ENCODE data around the gene MYMK.
"Not testable (repeated sequence)": the region's sequence is repeated elsewhere in the genome, so short reads cannot be mapped to it uniquely, and the experiment has no call there.

The MYMK gene, protein sequence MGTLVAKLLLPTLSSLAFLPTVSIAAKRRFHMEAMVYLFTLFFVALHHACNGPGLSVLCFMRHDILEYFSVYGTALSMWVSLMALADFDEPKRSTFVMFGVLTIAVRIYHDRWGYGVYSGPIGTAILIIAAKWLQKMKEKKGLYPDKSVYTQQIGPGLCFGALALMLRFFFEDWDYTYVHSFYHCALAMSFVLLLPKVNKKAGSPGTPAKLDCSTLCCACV

DNA sequence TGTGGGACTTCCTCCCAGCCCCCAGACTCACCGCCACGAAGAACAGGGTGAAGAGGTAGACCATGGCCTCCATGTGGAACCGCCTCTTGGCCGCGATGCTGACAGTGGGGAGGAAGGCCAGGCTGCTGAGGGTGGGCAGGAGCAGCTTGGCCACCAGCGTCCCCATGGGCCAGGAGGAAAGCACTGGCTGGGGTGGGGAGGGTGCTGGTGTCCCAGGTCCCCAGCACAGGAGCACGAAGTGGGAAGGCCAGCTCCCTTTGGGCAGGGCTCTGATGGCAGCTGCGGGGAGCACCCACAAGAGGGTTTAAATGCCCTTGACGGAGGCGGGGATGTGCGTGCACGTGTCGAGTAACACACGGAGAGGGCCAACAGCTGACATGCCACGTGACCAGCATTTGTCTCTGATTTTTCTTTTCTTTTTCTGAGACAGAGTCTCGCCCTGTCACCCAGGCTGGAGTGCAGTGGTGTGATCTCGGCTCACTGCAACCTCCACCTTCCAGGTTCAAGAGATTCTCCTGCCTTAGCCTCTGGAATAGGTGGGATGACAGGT lies at the start of gene MYMK:
Gene MYMK (minus strand): TSS at position 281 of the 550 bp plus-strand sequence. CDS start 115 bp downstream, at position 166.
- no peak for DNase-seq (ENCODE audit: low read depth in 3 of 3)

DNA sequence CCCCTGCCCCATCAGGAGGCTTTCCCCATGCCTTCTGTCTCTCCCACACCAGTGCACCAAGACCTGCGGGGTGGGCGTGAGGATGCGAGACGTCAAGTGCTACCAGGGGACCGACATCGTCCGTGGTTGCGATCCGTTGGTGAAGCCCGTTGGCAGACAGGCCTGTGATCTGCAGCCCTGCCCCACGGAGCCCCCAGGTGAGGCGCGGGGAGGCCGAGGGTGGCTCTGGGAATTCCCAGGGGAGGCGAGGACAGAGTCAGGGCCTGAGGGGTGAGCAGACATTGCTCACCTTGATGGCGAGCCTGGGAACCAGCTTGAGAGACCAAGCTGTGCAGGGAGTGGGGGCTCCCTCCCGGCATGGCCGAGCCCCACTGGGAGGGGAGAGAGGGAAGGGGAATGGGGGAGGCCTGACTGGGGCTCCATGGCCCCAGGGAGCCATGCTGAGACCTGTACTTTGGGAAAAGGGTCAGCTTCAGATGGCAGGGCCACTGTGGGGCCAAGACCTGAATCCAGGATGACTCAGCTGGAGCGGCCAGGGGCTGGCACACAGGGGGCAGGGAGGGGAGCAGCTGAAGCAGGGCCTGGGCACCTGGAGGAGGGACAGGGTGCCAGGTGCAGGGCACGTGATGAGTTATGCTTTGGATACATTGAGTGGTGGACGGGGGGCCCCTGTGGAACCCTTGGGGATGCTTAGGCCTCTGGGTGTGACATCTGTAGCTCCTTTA lies 49.2 kb upstream of the MYMK start:
- DNase-seq (ENCODE audit: low read depth in 3 of 3), result no peak

DNA sequence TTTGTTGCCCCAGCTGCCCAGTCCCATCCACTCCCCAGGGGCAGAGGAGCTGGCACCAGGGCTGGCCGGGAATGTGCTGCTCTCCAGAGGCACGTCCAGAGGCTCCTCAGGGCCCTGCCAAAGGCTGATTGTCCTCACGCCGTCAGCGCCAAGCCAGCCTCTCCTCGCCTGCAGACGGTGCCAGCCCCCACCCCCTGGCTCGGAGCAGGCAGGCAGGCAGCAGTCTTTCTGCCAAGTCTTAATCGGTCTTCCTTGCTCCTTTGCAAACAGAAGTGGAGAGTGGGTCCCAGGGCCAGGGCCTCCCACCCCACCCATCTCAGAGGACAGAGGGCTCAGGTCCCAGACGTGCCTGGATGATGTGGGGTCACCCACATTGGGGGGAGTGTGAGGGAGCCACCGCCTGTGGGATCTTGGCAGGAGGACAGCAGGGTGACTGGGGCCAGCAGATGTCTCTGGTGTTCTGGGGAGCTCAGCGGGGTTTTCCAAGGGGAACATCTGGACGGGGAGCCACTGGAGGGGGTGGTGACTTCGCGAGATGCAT lies 48.1 kb upstream of the MYMK start:
- DNase-seq (ENCODE audit: low read depth in 3 of 3), result no peak

DNA sequence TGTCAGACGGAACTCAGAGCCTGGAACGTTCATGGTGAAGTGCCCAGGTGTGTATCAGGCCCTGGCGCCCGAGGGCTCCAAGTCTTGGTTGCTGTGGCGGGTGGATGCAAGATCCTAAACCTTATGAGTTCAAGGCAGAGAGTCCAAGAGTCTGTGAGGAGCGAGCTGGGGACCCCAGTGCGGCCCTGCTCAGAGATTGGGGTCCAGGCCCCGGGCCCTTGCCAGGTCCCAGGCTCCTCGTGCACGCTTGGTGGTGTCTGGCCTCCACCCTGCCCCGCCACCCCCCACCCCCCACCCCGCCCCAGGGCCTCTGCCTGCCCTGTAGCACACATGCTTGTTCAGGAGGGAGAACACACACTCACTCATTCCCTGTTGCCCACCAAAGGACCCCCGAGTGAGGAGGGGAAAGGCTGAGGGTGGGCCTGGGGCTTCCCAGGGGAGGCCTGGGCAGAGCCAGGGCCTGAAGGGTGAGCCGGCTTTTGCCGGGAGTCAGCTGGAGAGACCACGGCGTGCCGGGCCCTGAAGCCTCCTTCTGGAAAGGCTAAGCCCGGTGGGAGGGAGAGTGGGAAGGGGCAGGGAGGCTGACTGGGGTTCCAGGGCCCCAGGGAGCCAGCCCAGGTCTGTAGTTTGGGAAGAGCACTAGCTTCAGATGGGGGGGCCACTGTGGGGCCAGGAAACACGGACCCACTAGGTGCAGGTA lies 47.3 kb upstream of the MYMK start:
- DNase-seq (ENCODE audit: low read depth in 3 of 3), result no peak

DNA sequence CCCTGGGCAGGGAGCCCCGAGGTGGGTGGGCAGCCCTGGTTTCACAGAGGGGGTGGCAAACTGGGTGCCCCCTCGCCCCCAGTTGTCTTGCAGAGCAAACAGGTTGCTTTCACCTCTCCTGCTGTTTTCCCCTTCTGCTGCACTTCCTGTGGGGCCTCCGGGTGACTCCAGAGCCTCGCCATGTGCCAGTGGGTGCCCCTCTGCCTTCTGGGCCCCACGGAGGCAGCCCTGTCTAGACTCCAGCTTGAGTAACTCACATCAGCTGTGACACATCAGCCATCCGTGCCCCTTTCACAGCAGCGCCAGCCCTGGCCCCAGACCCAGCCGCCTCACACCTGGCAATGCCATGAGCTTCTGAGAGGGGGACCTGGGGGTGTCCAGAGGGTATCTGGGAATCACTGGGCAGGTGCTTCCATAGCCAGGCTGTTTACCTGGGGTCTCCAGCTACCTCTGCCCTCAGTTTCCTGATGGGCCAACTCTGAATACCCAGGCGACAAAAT lies 46.7 kb upstream of the MYMK start:
- DNase-seq (ENCODE audit: low read depth in 3 of 3), result no peak

DNA sequence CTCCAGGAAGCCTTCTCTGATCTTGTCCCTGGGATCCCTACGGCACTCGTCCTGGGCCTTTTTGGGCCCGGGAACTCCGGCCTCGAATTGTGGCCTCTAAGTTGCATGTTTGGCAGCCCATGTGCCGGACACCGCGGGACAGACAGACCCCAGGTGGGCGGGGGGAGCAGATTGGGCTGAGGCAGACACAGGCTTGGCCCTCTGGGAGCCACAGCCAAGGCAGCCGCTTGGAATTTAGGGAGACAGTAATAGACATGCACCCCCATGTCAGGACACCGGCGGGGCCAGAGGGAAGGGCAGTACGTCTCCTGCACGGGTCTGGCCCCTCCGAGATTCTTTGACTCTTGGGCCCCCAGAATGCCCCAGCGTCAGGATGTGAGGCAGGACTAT lies 45.9 kb upstream of the MYMK start:
- no peak for DNase-seq (ENCODE audit: low read depth in 3 of 3)

DNA sequence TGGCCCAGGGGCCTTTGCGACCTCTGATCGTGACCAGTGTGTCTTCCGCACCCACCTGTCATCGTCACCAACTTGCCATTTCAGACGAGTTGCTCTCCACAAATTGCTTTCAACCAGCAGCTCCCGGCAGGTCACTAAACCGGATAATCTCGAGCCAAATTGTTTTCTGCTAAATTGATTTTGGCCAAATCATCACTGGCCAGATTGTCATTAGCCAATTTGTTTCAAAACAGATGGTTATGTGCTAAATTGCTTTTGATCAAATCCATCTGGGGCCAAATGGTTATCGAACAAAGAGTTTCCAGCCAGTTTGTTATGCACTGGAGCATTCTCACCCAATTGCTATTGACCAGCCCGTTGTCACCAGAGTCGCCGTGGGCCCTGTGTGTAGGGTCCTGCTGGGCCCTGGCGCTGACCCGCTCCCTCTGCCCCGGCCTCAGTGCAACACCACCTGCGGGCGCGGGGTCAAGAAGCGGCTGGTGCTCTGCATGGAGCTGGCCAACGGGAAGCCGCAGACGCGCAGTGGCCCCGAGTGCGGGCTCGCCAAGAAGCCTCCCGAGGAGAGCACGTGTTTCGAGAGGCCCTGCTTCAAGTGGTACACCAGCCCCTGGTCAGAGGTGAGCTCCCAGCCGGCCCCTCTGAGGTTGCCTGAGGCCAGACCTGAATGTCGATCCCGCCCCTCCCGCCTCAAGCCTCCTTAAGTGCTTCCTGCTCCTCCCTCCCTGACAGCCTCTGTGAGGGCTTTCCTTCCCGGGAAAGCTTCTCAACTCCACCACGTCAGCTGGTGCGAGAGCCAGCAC lies 45.3 kb upstream of the MYMK start:
- no peak for DNase-seq (ENCODE audit: low read depth in 3 of 3)

DNA sequence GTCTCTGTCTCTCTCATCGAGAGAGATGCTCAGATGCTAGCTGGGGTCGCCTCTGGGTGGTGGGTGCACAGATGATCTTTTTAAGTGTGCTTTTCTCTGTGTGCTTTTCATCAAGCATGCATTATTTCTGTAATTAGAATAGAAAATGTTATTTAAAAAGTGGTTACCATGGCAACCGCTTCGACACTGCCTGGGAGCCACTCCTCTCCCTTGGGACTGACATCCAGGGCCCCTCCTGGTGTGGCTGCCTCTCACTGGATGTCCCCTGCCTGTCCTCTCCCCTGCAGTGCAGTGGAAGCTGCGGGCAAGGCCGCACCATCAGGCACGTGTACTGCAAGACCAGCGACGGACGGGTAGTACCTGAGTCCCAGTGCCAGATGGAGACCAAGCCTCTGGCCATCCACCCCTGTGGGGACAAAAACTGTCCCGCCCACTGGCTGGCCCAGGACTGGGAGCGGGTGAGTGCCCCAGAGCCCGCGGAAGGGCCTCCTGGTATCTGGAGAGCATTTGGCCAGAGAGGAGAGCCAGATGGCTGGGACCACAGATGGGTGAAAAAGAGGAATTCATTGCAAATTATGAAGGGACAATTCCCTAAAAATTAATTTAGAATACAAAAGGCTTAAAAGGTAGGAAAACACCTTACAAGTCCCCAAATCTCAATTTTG lies 44.5 kb upstream of the MYMK start:
- no peak for DNase-seq (ENCODE audit: low read depth in 3 of 3)

DNA sequence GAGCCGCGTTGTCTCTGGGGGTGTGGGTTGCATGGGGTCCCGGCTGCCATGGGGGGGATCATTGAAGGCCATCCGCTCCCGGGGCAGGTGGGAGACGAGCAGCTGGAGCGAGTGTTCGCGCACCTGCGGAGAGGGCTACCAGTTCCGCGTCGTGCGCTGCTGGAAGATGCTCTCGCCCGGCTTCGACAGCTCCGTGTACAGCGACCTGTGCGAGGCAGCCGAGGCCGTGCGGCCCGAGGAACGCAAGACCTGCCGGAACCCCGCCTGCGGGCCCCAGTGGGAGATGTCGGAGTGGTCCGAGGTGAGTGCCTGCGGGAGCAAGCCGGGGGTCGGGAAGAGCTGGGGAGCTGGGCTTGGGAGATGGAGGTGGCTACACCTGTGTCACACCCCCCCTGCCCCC lies 43.4 kb upstream of the MYMK start:
- no peak for DNase-seq (ENCODE audit: low read depth in 3 of 3)

DNA sequence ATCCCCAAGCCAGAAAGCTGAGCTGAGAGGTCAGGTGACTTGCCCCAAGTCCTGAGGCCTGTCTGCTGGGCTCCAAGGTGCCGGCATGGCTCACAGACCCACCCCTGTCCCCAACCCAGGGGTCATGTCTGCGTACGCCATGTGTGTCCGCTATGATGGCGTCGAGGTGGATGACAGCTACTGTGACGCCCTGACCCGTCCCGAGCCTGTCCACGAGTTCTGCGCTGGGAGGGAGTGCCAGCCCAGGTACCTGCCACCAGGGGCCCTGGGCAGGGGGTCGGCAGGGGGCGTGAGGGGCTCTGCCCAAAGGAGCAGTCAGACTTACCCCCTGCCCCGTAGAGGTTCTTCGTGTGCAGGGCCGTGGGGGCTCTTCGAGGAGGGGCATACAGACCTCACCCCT lies 42.1 kb upstream of the MYMK start:
- DNase-seq (ENCODE audit: low read depth in 3 of 3), result no peak

DNA sequence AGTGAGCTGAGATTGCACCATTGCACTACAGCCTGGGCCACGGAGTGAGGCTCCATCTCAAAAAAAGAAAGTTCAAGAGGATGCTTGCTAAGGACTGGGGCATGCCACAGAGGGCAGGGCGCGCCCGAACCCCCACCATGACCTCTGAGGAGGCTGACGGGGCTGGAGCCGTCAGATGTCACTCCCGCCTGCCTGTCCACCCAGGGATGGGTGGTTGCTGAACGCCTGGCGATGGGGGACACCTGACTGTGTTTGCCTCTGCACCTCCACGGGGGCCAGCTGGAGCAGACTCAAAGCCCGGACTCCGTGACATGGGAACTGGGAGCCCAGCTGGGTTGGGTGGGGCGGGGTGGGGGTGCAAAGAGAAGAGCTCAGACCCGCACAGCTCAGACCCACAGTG lies 41.6 kb upstream of the MYMK start:
- no peak for DNase-seq (ENCODE audit: low read depth in 3 of 3)

DNA sequence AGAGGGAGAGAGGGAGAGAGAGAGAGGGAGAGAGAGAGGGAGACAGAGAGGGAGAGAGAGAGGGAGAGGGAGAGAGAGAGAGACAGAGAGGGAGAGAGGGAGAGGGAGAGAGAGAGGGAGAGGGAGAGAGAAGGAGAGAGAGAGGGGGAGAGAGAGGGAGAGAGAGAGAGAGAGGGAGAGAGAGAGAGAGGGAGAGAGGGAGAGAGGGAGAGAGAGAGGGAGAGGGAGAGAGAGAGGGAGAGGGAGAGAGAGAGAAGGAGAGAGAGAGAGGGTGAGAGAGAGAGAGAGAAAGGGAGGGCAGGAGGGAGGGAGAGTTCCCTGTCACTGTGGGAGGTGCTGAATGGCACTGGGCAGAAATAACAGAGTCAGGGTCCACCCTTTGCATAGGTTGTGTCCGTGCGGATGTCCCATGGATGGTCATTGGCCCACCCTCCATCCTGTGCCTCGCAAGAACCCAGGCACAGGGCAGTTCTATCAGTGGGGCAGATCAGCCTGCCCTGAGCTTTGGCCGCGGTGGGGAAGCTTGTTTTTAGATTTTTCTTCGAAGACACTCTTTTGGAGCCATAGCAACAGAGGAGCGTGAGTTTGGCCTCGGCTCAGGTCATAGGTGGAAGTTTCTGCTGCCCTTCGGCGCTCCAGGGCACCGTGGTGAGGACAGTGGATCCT lies 39.8 kb upstream of the MYMK start:
- no peak for DNase-seq (ENCODE audit: low read depth in 3 of 3)

DNA sequence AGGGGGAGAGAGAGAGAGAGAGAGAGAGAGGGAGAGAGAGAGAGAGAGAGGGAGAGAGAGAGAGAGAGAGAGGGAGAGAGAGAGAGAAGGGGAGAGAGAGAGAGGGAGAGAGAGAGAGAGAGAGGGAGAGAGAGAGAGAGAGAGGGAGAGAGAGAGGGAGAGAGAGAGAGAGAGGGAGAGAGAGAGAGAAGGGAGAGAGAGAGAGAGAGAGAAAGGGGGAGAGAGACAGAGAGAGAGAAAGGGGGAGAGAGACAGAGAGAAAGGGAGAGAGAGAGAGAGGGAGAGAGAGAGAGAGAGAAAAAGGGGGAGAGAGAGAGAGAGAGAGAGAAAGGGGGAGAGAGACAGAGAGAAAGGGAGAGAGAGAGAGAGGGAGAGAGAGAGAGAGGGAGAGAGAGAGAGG lies 39.1 kb upstream of the MYMK start:
- not testable (repeated sequence) for DNase-seq (ENCODE audit: low read depth in 3 of 3)

DNA sequence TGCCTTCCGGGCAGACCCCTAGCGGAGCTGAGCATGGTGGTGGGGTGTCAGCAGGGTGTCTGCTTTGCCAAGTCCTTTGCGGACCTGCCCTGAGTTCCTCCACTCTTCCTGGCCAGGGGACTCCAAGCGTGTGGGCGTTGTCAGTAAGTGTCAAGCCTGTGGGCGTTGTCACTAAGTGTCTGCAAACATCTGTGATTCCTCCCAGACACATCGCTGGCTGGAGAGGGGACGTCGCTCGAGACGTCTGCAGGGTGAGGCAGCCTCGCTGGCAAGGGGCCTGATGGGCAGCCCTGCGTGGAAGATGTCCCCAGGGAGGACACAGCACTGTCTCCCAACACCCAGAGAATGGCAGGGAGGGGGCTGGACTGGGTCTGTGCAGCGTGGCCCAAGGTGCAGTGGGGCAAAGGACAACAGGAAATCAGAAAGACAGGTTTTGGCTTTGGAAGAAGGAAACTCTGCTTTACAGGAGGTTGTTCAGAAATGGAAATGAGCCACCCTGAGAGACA lies 38.6 kb upstream of the MYMK start:
- DNase-seq (ENCODE audit: low read depth in 3 of 3), result no peak

DNA sequence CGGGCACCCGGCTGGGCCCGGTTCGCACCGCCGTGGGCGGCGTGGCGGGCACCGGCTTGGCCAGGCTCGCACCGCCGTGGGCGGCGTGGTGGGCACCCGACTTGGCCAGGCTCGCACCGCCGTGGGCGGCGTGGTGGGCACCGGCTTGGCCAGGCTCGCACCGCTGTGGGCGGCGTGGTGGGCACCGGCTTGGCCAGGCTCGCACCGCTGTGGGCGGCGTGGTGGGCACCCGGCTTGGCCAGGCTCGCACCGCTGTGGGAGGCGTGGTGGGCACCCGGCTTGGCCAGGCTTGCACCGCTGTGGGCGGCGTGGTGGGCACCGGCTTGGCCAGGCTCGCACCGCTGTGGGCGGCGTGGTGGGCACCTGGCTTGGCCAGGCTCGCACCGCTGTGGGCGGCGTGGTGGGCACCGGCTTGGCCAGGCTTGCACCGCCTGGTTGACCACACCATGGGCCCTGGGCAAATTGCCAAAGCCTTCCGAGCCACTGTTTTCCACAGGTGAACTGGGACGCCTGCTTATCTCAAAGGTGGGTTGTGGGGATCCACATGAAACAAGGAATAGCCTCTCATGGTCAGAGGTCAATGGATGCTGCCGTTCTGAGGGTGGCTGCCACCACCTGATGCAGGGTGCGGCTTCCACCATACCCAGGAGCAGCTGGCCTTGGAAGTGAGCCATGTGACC lies 38.0 kb upstream of the MYMK start:
- no peak for DNase-seq (ENCODE audit: low read depth in 3 of 3)

DNA sequence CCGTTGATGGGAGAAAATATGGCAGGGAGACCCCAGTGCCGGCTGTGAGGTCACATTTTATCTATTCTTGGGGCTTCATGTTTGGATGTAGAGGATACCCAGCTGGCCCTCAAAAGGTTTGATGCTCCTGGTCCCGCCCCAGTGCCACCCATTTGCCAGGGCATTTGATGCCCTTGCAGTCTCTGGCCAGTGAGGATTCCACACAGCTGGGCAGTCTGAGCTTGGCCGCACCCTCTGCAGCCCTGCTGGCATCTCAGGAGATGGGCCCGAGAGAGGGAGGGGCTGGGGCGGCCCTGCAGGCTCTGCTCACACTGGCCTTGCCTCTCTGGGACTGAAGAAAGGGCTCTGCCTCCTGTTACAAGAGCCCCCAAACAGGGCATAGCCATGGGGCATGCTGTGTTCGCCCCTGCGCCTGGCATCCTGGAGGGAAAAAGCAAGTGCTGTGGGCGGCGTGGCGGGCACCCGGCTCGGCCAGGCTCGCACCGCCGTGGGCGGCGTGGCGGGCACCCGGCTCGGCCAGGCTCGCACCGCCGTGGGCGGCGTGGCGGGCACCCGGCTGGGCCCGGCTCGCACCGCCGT lies 37.3 kb upstream of the MYMK start:
- DNase-seq (ENCODE audit: low read depth in 3 of 3), result no peak

DNA sequence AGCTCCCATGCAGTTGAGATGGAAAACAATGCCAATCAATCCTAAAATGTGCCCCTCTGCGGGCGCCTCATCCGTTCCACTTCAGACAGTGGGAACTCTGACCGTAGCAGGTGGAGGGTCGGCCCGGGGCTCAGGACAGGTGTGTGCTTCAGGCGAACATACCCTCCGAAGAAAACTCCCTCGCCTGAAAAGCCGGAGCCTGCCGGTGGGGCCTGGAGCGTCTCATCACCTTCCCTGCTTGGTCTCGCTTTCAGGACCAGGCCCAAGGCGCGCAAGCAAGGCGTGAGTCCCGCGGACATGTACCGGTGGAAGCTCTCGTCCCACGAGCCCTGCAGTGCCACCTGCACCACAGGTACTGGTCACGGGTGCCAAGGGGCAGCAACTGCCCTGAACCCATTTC lies 36.2 kb upstream of the MYMK start:
- DNase-seq (ENCODE audit: low read depth in 3 of 3), result no peak

DNA sequence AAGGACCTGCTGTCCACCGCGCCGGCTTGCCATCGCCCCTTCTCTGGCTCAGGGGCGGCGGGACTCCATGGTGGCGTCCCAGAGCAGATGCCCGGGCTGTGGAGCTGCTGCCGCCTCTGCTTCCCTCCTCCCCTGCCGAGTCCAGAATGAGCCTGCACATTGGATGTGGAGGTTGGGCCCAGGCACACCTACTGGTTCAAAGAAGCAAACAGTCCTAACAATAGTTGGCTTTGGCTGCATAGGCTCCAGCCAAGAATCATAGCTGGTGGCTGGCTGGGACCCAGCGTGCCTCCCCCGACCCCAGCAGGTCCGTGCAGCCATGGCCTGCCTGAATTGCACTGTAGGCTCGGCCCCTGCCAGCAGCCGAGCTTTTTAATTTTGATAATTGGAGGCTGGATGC lies 35.6 kb upstream of the MYMK start:
- no peak for DNase-seq (ENCODE audit: low read depth in 3 of 3)
